GM19193 (cell line): Measurements from ENCODE around the gene ASIC1.

ENCODE experiments used
- POLR2A ChIP-seq: IDR thresholded peaks from 4 replicates; pipeline ENCODE4 v1.6.1; 2011; ENCODE audit not compliant: insufficient read depth, insufficient read length; ENCODE audit errors: extremely low read depth

Gene ASIC1

DNA sequence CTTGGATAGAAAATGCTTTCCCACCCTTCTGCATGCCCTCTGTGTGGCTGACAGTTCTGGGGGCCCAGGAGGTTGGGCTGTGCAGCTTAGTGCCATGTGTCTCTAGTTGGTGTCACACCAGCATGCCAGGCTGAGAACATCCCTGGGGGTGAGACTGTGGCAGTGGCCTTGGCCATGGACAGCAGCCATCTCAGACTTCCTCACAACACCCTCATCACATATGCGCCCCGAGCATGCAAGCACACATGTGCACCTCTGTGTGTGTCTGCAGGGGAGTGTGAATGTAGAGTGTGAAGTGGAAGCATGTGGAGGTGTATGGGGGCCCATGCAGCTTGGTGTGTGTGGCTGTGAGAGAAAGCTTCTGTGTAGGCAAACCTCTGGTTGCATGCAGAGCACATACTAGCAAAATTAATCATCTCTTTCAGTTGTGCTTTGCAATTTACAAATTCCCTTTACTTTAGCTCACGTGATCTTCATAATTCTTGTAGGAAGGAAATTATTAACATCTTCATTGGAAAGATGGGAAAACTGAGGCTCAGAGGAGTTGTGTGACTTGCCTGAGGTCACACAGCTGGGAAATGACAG lies 8.4 kb downstream of the ASIC1 start:
- no peak for TF ChIP-seq POLR2A

DNA sequence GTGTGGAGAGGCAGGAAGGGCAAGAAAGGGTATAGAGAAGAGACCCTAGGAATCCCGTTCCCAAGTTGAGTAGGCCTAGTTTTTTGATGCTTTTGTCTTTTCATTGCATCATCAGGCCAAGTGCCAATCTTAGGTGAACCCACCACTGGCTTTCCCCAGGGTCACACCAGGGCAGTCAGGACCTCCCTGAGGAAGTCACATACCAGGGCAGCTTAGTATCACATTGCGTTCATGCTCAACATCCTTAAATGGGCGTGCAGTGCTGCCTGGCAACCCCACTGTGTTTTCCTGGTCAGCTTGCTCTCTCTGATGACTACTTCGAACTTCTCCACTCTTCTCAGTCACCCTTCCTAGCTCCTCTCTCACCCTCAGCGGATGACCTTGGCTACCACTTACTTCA lies 9.0 kb downstream of the ASIC1 start:
- no peak for TF ChIP-seq POLR2A

DNA sequence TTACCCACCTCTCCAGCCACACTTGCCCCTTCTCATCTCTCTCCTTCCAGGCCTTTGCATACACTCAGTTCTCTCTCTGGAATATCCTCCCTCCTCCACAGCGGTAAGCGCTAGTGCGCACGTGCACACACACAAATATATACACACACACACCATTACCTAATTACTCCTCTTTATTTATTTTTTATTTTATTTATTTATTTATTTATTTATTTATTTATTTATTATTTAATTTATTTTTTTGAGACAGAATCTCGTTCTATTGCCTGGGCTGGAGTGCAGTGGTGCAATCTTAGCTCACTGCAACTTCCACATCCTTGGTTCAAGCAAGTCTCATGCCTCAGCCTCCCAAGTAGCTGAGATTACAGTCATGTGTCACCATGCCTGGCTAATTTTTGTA lies 11.7 kb downstream of the ASIC1 start:
- no peak for TF ChIP-seq POLR2A

DNA sequence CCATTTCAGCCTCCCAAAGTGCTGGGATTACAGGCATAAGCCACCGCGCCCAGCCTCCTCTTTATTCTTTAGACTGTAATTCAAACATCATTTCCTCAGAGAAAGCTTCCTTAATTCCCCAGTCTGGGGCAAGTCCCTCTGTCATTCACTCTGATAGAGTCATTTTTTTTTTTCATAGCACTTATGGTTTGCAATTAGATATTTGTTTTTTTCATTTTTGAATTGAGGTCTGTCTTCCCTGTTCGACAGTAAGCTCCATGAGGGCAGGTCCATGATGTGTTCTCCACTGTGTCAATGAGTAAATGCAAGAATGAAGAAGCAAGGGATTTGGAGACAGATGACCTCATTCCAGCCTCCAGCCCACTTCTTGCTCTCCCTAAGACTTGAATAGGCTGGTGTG lies 12.1 kb downstream of the ASIC1 start:
- no peak for TF ChIP-seq POLR2A

DNA sequence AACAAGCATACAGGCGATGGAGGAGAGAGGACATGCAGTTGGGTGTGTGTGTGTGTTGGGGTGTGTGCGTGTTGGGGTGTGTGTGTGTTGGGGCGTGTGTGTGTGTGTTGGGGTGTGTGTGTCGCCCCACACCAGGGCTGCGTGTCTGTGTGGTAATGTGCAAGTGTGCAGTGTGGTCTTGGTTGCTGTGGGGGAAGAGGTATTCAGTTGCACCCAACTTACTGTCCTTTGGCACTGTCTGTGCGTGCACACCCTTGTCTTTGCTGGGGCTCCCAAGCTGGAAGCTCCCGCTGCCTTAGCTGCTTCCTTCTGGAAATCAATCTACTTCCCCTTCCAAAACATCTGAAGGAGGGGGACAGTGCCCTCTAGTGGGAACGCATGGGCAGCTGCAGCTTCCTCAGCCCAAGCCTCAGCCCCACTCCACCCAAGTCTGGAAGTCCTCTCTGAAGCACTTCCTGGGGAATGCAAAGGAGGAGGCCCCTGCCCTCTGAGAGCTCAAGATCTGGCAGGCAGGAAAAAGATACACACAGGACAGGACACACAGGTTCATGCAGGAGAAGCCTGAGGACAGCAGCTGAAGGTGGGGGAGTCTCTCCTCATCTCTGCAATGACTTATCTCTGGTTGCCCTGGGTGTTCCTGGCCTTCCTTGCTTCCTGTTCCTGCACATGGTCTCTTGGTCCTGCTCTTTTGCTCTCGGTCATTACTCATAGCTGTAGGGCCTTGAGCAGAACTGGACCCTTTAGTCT lies 13.1 kb downstream of the ASIC1 start:
- TF ChIP-seq POLR2A: no peak

DNA sequence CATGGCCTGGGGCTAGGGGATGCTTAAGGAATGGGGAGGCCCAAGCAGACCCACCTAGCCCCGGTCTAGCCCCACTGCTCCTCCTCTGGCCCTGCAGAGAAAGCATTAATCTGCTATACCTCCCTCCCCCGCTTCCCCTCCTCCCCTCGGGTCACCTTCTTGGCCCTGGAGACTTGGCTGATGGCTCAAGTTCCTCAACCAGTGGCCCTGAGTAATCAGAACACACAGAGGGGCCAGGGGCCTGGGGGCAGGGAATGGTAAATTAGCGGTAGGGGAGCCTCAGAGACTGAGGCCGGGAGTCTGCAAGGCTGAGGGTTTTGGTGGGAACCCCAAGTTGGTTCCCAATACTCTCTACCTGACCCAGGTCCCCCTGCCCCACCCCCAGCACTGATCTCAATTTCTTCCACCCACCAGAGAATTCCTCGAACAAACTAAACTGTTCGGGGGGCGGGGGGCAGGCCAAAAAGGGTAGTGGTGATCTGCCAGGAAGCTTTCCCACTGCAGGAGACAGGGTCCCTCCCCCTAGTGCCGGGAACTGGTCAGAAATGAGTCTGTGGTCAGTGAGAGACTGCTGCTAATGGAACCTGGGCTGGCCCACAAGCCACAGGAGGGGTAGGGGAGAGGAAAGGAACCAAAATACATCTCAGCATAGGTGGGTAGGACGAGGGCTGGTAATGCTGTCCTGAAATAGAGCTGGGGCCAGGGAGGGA lies 15.0 kb downstream of the ASIC1 start:
- TF ChIP-seq POLR2A: no peak

DNA sequence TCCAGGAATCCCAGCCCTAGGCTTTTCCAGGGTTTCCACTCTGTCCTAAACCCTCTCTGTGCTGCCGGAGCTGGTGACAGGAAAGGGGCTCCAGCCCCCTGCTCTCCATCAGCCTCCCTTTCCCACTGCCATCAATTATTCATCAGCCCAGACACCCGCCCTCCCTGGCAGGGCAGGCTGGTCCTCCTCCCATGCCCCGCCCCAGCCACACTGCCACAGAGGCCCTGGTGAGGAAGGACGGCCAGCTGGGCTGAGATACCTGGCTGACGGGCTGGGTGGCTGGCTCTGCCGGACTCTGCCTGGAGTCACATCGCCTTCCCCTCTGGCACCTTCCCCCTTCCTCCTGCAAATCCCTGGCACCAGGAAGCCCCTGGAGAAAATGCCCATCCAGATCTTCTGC lies 15.8 kb downstream of the ASIC1 start:
- TF ChIP-seq POLR2A: no peak

DNA sequence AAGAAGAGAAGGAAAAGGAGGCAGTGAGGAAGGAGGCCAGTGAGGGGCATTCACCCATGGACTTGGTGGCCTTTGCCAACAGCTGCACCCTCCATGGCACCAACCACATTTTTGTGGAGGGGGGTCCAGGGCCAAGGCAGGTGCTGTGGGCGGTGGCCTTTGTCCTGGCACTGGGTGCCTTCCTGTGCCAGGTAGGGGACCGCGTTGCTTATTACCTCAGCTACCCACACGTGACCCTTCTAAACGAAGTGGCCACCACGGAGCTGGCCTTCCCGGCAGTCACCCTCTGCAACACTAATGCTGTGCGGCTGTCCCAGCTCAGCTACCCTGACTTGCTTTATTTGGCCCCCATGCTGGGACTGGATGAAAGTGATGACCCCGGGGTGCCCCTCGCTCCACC lies 16.3 kb downstream of the ASIC1 start:
- TF ChIP-seq POLR2A: no peak

DNA sequence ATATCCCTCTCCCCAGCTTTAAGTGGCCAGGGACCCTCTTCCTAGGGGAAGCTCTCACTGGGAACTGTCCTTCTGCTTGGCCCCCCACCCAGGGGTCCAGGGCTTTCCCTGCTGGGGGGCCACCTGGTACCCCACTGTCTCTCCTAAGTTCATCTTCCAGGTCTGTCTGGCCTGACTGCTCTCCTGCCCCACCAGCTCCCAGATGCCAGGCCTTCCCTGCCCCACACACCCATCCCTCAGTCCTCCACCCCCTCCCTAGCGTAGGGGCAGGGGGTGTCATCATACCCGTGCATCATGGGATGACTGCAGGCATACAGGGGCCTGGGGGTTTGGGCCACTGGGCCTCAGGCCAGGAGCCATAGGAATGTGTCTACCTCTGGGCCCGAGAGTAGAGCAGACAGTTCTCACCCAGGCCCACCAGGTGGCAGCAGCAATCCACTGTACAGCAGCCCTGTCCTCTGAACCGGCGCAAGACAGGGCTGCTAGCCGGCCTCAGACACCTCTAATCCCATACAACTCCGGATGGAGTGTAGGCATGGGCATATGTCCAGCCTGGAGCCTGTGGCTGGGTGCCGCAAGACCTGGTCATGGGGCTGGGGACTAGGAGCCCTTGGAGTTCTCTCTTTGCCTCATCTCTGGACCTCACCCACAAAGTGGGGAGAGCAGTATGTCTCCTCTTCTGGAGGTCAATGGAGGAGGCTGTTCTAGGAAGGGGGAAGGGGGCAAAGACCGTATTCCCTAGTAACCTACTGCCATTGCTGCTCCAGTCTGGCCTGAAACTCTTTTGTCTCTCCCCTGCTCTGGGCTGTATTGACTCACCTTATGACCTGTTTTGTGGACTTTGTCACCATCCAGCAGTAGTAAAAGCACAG lies 17.8 kb downstream of the ASIC1 start:
- TF ChIP-seq POLR2A: no peak

DNA sequence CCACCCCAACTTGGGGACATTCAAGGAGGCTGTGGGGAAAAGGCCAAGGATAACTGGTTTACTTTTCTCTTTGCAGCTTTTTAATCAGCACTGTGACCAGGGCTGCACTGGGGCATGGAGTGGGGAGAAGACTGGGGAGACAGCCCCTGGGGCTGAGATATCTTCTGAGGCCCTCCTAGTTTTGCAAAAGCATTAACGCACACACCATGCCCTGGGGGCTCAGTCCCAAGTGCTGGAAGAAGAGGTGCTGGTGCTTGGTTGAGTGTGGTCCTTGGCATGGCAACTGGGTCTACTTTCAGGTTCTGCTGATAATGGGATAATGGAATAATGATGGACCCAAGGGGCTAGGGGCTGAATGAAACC lies 18.4 kb downstream of the ASIC1 start:
- TF ChIP-seq POLR2A: no peak

DNA sequence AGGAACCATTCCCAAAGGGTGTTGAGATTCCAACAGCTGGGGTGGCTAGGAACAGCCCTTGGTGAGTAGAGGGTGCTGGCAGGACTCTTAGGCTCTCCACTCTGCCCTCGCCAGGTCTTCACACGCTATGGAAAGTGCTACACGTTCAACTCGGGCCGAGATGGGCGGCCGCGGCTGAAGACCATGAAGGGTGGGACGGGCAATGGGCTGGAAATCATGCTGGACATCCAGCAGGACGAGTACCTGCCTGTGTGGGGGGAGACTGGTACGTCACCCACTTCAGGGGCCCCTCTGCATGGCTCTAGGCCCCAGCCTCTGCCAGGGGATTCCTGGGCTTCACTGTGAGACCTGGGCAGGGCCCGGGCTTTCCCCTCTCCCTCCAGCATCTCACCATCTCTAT lies 19.7 kb downstream of the ASIC1 start:
- TF ChIP-seq POLR2A: no peak

DNA sequence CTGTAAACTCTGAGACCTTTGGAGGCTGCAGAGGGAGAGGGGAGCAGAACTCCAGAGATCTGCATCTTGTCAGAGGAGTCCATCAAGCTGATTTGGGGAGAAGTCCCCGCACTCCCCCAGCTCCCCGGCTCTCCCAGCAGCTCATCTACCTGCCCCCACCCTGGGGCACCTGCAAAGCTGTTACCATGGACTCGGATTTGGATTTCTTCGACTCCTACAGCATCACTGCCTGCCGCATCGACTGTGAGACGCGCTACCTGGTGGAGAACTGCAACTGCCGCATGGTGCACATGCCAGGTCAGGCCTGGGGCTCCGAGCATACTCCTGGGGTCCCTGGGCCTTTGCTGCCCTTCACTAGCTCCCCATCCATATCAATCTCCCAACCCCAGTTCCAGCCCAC lies 20.9 kb downstream of the ASIC1 start:
- TF ChIP-seq POLR2A: no peak

DNA sequence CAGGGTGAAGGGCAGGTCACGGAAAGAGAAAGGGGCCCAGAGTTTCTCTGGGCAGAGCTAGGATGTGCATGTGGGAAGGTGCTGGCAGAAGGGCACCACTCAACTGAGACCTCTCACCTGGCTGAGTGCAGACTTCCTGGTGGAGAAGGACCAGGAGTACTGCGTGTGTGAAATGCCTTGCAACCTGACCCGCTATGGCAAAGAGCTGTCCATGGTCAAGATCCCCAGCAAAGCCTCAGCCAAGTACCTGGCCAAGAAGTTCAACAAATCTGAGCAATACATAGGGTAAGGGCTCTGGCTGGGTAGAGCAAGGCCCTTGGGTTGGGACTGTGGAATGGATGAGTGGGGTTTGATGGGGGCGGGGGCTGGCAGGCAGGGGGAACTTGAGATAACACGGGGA lies 22.4 kb downstream of the ASIC1 start:
- TF ChIP-seq POLR2A: no peak

DNA sequence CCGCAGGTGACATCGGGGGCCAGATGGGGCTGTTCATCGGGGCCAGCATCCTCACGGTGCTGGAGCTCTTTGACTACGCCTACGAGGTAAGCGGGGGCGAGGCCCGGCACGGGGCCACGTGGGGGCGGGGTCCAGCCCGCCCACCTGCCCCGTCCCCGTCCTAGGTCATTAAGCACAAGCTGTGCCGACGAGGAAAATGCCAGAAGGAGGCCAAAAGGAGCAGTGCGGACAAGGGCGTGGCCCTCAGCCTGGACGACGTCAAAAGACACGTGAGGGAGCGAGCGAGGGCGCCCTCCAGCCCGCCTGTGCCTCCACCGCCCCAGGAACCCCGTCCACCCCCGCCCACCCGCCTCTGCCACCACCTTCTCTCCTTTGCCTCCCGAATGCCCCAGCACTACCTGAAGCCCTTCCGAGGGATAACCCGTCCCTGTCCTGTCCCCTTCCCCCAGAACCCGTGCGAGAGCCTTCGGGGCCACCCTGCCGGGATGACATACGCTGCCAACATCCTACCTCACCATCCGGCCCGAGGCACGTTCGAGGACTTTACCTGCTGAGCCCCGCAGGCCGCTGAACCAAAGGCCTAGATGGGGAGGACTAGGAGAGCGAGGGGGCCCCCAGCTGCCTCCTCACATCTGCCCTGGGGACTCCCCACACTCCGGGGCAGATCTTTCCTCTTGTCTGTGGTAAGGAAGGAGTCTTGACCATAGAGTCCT lies 23.9 kb downstream of the ASIC1 start:
- TF ChIP-seq POLR2A: no peak

DNA sequence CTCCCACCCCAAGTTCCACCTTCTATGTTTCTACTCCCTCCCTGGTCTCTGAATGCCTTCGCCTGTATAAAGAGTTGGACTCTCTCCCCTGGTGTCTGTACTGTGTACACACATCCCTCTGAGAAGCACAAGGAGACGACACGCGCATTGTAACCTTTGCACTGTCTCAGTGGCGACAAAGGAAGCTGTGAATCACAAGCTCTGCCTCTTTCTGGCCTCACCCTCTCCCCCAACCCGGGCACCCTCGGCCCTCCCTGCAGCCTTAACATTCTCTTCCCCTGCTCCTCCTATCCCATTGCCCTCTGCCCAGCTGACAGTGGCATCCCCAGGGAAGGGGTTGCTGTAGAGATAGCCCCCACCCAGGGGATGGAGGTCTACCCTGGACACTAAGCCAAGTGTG lies 25.2 kb downstream of the ASIC1 start:
- no peak for TF ChIP-seq POLR2A
